ENCODE data around the gene LIPC. TPM values are rescaled to one million over a fixed set of nuclear protein-coding genes. Genes with fewer than 3 reads are reported as not detected.

The LIPC gene
- total RNA-seq, 1 donor from 2014 or later: 0.13 TPM

DNA sequence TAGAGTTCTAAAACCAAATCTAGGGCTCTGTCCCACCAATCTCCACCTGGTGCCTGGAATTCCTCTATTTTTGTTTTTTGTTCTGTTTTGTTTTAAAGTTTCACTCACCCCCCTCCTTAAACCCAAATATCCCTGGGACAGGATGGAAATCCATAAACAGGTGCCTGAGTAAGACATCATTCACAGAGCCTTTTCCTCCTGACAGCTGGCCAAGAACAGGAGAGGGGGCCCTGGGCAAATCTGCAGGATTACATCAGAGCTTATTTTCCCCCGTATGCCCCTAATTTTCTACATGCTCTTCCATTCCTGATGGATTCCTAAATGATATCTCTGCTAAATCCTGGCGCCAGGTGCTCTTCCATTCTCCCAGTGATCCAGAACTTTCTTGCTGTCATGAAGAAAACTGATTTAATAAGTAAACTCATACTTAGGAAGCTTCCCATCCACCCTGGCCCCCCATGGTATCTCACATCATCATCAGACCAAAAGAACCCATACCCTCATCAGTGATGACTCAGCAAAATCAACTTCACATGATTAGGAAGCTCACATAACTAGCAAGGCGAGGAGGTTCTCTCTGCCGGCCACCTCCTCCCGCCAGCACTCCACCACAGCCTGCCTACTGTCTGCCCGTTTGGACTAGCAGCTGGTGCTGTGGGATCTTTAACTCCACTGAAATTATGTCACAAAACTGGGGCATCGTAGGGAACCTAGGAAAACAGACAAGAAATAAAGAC lies 61.0 kb downstream of the LIPC start:
- no peak for DNase-seq (ENCODE audit: low read depth, low spot score)

DNA sequence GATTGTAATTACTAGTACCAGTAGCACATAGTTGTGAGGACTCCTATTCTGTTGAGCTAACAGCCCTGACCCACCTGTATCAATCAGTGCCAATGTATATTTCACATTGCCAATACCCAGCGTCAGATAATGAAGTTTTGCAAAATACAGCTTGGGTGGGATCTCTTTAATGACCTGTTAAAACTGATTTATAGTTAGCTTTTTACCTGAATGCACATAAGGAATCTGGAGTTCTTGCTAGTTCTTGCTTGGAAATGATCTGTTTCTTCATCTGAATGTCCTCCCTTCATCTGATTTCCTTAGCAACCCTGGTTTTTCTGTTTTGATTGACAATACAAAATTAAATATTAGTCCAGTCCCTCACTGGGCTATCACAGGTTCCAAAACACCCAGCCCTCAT lies 62.8 kb downstream of the LIPC start:
- no peak for DNase-seq (ENCODE audit: low read depth, low spot score)

DNA sequence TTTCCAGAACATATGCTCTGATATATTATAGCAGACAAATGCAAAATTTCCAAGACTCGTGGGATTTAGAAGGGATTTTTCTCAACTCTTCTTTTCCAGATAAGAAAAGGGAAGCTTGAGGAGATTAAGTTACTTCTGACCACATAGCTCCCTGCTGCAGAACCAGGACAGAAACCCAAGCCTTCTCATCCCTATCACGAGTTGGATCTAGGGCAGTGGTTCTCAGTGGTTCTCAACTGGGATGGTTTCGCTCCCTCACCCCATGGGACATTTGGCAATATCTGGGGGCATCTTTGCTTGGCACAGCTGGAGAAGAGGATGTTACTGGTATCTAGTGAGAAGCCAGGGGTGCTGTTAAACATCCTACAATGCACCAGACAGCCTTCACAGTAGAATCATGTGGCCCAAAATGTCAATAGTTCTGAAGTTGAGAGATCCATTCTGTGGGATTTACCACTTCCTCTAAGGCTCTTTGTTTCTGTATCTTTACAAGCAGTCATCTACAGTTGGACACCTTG lies 64.2 kb downstream of the LIPC start:
- DNase-seq (ENCODE audit: low read depth, low spot score): no peak

DNA sequence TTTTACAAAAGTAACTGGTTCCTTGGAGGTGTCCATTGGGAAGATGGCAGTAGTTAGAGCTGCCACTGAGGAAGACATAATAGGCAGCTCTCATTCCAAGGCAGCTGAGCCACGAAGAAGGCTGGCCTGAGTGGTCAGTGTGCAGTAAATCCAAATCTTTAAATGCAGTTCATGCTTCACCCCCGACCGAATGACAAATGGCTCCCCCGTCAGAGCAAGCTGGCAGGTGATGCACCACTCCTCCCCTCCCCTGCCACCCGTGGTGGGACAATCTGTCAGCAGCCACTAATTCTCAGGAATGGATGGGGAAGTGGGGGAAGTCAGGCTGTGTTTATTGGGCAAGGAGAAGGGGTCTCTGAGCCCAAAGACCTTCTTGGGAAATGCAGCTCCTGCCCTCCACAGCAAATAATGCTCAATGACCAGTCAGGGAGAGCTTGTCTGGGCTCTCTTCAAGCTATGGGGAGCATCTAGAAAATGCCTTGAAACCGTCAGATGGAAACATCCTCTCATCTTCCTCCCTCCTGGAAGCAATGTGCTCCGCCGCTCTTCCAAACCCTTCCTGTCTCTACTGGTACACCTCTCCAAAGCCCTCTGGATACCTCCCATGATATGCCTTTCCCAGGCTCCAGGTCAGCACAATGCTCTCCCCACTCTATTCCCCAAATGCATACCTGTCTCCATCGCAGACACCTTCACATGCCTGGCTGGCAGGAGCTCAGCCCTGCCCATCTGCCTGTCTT lies 65.4 kb downstream of the LIPC start:
- no peak for DNase-seq (ENCODE audit: low read depth, low spot score)

DNA sequence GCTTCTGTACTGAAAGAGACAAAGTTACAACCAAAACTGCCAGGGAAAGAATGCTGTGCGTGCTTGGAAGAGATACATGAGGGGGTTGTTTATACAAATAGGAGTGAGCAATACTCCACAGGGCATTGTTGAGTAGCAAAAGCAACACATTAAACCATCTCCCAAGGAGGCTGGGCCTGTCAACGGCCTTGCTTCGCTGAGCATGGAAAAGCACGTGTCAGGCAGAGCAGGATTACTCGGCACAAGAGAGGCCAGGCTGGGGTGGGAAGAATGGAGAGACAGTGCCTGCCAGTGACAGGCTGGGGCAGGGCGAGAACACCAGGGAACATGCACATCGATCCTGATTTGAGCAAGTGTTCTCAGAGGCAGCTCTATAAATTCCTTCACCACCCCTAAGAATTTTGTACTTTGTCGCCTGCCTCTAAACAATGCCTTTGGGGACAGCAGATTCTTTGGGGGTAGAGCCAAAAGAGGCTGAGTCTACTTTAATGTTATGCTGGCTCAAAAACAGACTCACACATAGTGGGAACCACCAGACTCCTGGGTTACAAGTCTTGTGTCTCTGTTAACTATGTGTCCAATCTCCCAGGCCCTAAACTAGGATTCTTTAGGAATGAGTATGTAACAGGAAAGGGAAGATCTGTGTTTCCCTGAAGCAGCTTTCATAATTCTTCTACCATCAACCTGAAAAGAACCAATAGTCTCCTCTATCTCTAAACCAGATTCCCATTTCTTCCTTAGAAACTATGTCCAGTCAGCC lies 67.2 kb downstream of the LIPC start:
- no peak for DNase-seq (ENCODE audit: low read depth, low spot score)

GRCh38 chr15:58501006-58501405 lies 69.2 kb downstream of the LIPC start:
- DNase-seq (ENCODE audit: low read depth, low spot score): no peak

DNA sequence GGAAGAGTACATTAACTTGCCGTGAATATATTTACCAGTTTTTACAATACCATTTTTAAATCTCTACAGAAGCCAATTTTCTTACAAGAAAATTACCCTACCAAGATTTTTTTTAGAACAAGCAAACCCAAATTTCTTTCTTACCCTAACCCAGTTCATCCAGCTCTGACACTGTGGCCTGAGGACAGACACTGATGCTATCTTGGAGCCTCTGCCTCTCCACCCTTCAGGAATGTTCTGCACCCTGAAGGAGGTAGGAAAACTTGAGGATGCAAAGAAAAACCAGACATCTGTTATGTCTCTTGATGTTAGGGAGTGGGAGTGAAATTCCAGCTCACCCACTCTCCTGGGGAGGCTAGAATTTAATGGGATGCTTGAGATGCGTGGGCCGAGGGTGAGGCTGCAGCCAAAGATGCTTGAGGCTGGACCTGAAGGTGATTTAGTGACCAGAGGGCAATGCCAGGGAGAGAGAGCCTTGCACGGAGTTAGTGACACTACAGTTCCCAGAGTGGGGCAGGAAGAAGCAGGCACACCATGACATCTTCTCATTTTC lies 69.9 kb downstream of the LIPC start:
- DNase-seq (ENCODE audit: low read depth, low spot score): no peak

- no peak for DNase-seq (ENCODE audit: low read depth, low spot score)
Measured at GRCh38 chr15:58503139-58504027, 71.6 kb downstream of the LIPC start.

- DNase-seq (ENCODE audit: low read depth, low spot score): no peak
Measured at GRCh38 chr15:58504674-58505234, 73.0 kb downstream of the LIPC start.

DNA sequence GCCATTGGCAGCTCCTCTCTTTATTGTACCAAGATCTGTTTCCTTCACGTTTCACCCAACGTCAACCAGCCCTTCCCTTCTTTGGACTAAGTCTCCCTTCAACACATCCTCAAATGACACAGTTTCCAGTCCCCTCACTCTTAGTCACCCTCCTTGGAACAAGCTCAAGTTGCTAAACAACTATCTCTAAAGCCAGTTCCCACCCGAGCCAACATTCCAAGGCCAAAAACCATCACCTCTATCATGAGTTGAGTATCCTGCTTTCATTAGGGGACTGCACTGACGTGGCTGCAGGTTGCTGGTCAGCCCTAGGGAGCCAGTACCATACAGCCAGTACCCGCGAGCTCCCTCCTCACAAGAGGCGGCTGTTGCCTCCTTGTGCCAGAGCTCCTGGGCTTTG lies 73.8 kb downstream of the LIPC start:
- DNase-seq (ENCODE audit: low read depth, low spot score): no peak

GRCh38 chr15:58506064-58506490 lies 74.3 kb downstream of the LIPC start:
- no peak for DNase-seq (ENCODE audit: low read depth, low spot score)

GRCh38 chr15:58506783-58507668 lies 75.2 kb downstream of the LIPC start:
- no peak for DNase-seq (ENCODE audit: low read depth, low spot score)

- no peak for DNase-seq (ENCODE audit: low read depth, low spot score)
Measured at GRCh38 chr15:58509556-58509955, 77.8 kb downstream of the LIPC start.

GRCh38 chr15:58510715-58511598 lies 79.2 kb downstream of the LIPC start:
- DNase-seq (ENCODE audit: low read depth, low spot score): peak; percentile 35

DNA sequence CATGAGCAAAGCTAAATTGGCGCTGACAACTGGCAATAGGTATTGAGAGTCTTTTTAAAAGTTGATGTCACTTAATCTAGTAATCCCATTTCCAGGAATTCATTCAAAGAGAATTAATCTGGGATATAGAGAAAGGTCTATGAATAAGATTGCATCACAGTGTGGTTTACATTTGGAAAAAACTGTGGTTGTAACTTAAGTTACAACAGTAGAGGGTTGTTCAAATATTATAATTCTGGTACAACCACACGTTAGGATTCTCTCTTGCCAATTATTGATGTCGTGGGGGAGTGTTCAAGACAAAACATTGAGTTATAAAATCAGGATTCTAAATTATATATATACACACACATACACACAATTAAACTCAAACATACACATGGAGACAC lies 79.8 kb downstream of the LIPC start:
- DNase-seq (ENCODE audit: low read depth, low spot score): no peak

GRCh38 chr15:58512522-58512921 lies 80.7 kb downstream of the LIPC start:
- DNase-seq (ENCODE audit: low read depth, low spot score): no peak

- no peak for DNase-seq (ENCODE audit: low read depth, low spot score)
Measured at GRCh38 chr15:58513008-58513407, 81.2 kb downstream of the LIPC start.

- no peak for DNase-seq (ENCODE audit: low read depth, low spot score)
Measured at GRCh38 chr15:58513726-58514336, 82.0 kb downstream of the LIPC start.
